Measurements from ENCODE around the gene GPR65. TPM values are rescaled to one million over a fixed set of nuclear protein-coding genes. Genes with fewer than 3 reads are reported as not detected.
A peak's percentile ranks its signal among the peaks of the same experiment; 100 is the strongest.

The GPR65 gene
- total RNA-seq, 4 donors from 2014 or later, result 0.13 to 0.20 (median 0.17) TPM

GRCh38 chr14:87992718-87993628 is 12.0 kb upstream of the GPR65 start, which contains the start of gene GALC:
Gene GALC (minus strand): TSS chr14:87993182. CDS start chr14:87993164, 18 bp downstream.
- H3K27me3 ChIP-seq, result no peaks in the 10 kb centered on the region
- no peak for TF ChIP-seq CTCF (IDR thresholded peaks at IDR 0.05 in 4 of 5, conservative IDR thresholded peaks at IDR 0.05 in 1 of 5)
- TF ChIP-seq POLR2A (IDR thresholded peaks at IDR 0.05), result peak in 1 of 2 donors; percentile 54
- peak within 1 kb of the TSS; percentile 86 to 92 (median 88) for H3K27ac ChIP-seq
- intact Hi-C loops (cut with DNase I; ENCODE audit: low total_unique reads) (loop anchor here (5.0 to 10.0 kb wide), 3 partner anchors 394 to 1964 kb away; partner anchors contain the start of genes PTPN21, SPATA7 and TDP1), in situ Hi-C loops (cut with MboI; ENCODE audit: low sequenced_read_pairs in 4 of 4) (no loop called here)
- ATAC-seq, result peak; percentile 91 to 93
- H3K9me3 ChIP-seq, result no peaks in the 10 kb centered on the region
- peaks cover 13 to 18% of the 10 kb centered on the region in 2 donors for H3K4me1 ChIP-seq
- H3K4me3 ChIP-seq, result peak within 1 kb of the TSS; percentile 74 to 88 (median 80)
- DNase-seq, result peak; percentile 88 to 89
- H3K36me3 ChIP-seq, result no peaks in the 10 kb centered on the region

DNA sequence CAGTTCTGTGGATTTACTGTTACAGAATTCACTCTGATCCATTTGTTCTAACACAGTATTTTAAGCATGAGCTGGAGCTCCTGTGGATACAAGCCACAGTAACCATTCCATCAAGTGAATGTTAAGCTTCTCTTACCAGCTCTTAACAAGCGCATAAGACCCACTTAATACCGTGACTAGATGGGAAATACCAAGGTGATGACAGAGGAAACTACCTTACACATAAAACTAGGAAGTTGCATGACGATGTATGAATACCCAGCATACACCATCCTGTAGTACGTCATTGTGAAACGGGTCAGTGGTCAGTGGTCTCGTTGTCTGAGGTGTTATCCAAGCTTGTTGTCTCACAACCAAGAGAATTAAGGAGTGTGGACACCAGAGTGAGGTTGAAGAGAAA is 10.0 kb upstream of the GPR65 start:
- Histone ChIP-seq H3K9me3 (no peaks in the 10 kb centered on the region), H3K27me3 (no peaks in the 10 kb centered on the region), H3K36me3 (no peaks in the 10 kb centered on the region), H3K27ac (no peak overlapping the region), H3K4me1 (peaks cover 9 to 16% of the 10 kb centered on the region in 2 donors), H3K4me3 (no peak overlapping the region)
- intact Hi-C loops (cut with DNase I; ENCODE audit: low total_unique reads), result loop anchor here (5.0 to 10.0 kb wide), 3 partner anchors 392 to 1962 kb away; partner anchors contain the start of genes PTPN21, SPATA7 and TDP1
- no peak for TF ChIP-seq CTCF (IDR thresholded peaks at IDR 0.05 in 4 of 5, conservative IDR thresholded peaks at IDR 0.05 in 1 of 5)
- TF ChIP-seq POLR2A (IDR thresholded peaks at IDR 0.05), result no peak
- ATAC-seq, result no peak
- DNase-seq, result no peak
- in situ Hi-C loops (cut with MboI; ENCODE audit: low sequenced_read_pairs in 4 of 4), result no loop called here

- H3K27me3 ChIP-seq, result no peaks in the 10 kb centered on the region
- DNase-seq, result no peak
- no peak overlapping the region for H3K4me3 ChIP-seq
- in situ Hi-C loops (cut with MboI; ENCODE audit: low sequenced_read_pairs in 4 of 4) (no loop called here), intact Hi-C loops (cut with DNase I; ENCODE audit: low total_unique reads) (loop anchor here (10.0 kb wide), 1 partner anchor 559 kb away; the partner anchor contains the start of gene PTPN21)
- H3K4me1 ChIP-seq, result peaks cover 8 to 16% of the 10 kb centered on the region in 2 donors
- no peak for ATAC-seq
- H3K36me3 ChIP-seq, result no peaks in the 10 kb centered on the region
- no peaks in the 10 kb centered on the region for H3K9me3 ChIP-seq
- TF ChIP-seq CTCF (IDR thresholded peaks at IDR 0.05 in 4 of 5, conservative IDR thresholded peaks at IDR 0.05 in 1 of 5) (no peak), POLR2A (IDR thresholded peaks at IDR 0.05) (no peak)
- no peak overlapping the region for H3K27ac ChIP-seq
Observed at GRCh38 chr14:87995500-87996290, 9.2 kb upstream of the GPR65 start.

DNA sequence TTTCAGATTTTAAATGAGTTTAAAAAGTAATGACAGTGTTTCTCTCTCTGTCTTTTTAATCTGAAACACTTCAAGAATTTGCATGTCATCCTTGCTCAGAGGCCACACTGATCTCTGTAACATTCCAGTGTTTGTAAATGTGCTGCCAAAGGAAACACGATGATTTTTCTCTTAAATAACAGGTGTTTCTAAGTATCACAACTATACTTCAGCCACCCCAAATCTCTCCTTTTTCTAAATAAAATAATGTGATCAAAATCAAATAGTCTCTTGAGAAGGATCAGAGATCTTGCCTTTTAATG is 8.7 kb upstream of the GPR65 start:
- Histone ChIP-seq H3K9me3 (no peaks in the 10 kb centered on the region), H3K4me3 (no peak overlapping the region), H3K4me1 (peaks cover 8 to 13% of the 10 kb centered on the region in 2 donors), H3K36me3 (no peaks in the 10 kb centered on the region), H3K27me3 (no peaks in the 10 kb centered on the region), H3K27ac (no peak overlapping the region)
- DNase-seq (no peak), ATAC-seq (no peak)
- TF ChIP-seq CTCF (IDR thresholded peaks at IDR 0.05 in 4 of 5, conservative IDR thresholded peaks at IDR 0.05 in 1 of 5) (no peak), POLR2A (IDR thresholded peaks at IDR 0.05) (no peak)
- in situ Hi-C loops (cut with MboI; ENCODE audit: low sequenced_read_pairs in 4 of 4) (no loop called here), intact Hi-C loops (cut with DNase I; ENCODE audit: low total_unique reads) (loop anchor here (10.0 kb wide), 1 partner anchor 559 kb away; the partner anchor contains the start of gene PTPN21)
